Measurements from ENCODE around the gene KMT5C.

DNA sequence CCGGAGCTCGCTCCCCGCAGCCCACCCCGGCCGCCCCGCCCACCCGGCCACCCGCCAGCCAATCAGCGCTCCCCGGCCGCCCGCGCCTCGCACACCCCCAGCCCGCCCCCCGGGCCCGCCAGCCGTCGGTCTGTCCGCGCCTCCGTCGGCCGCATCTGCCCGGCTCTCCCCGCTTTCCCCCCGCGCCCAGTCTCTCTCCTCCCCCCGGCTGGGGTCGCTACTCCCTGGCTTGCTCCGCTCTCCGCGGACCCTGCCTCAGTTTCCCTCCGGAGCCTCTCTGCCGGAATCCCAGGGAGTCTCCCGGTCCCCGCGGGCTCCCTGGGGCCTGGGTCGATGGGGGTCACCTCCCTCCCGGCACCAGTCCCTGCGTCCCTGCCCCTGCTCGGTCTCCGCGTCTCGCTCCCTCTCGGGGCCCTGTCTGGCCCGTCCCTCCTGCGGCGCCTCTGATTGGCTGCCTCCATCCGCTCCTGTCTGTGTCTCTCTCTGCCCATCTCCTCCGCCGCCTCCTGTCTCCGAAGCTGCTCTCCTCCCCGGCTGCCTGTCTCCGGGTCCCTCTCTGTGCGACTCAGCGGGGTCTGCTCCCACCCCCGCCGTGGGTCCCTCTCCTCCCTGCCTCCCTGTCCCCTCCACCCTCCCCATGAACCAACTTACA lies 30.1 kb downstream of the KMT5C start:
- TF ChIP-seq, protein P1, sequence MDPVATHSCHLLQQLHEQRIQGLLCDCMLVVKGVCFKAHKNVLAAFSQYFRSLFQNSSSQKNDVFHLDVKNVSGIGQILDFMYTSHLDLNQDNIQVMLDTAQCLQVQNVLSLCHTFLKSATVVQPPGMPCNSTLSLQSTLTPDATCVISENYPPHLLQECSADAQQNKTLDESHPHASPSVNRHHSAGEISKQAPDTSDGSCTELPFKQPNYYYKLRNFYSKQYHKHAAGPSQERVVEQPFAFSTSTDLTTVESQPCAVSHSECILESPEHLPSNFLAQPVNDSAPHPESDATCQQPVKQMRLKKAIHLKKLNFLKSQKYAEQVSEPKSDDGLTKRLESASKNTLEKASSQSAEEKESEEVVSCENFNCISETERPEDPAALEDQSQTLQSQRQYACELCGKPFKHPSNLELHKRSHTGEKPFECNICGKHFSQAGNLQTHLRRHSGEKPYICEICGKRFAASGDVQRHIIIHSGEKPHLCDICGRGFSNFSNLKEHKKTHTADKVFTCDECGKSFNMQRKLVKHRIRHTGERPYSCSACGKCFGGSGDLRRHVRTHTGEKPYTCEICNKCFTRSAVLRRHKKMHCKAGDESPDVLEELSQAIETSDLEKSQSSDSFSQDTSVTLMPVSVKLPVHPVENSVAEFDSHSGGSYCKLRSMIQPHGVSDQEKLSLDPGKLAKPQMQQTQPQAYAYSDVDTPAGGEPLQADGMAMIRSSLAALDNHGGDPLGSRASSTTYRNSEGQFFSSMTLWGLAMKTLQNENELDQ (tag by site-specific recombination; IDR thresholded peaks at IDR 0.05; ENCODE audit: low read depth), result no peak
- TF ChIP-seq ZNF777 (tag by site-specific recombination; IDR thresholded peaks at IDR 0.05; ENCODE audit: borderline replicate concordance) (peak; percentile 94), REPIN1 (tag by site-specific recombination; IDR thresholded peaks at IDR 0.05; ENCODE audit: low read depth) (no peak), ZNF16 (tag by site-specific recombination; IDR thresholded peaks at IDR 0.05; ENCODE audit: low read depth) (no peak), ZNF138 (tag by site-specific recombination; IDR thresholded peaks at IDR 0.05; ENCODE audit: borderline replicate concordance) (no peak)
- TF ChIP-seq, protein P2, sequence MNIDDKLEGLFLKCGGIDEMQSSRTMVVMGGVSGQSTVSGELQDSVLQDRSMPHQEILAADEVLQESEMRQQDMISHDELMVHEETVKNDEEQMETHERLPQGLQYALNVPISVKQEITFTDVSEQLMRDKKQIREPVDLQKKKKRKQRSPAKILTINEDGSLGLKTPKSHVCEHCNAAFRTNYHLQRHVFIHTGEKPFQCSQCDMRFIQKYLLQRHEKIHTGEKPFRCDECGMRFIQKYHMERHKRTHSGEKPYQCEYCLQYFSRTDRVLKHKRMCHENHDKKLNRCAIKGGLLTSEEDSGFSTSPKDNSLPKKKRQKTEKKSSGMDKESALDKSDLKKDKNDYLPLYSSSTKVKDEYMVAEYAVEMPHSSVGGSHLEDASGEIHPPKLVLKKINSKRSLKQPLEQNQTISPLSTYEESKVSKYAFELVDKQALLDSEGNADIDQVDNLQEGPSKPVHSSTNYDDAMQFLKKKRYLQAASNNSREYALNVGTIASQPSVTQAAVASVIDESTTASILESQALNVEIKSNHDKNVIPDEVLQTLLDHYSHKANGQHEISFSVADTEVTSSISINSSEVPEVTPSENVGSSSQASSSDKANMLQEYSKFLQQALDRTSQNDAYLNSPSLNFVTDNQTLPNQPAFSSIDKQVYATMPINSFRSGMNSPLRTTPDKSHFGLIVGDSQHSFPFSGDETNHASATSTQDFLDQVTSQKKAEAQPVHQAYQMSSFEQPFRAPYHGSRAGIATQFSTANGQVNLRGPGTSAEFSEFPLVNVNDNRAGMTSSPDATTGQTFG (tag by site-specific recombination; IDR thresholded peaks at IDR 0.05; ENCODE audit: borderline replicate concordance), result no peak
